A549 treated with GW870086 at 1 μM for 4 hours (cell line): ENCODE results near the gene ZNF569. TPM values are rescaled to one million over a fixed set of nuclear protein-coding genes. Genes with fewer than 3 reads are reported as not detected.

Experiments
- total RNA-seq: library from RNA; stranded (reverse); fragments of 200-300 nt; extraction: Qiagen RNA extraction; gene quantifications from 5 replicates; pipeline ENCODE4 v1.2.3, GENCODE V29; 2022; ENCODE audit warnings: low read depth

Gene ZNF569
- 3.8 to 7.0 TPM (median 5.1 TPM) in 5 replicates for total RNA-seq

DNA sequence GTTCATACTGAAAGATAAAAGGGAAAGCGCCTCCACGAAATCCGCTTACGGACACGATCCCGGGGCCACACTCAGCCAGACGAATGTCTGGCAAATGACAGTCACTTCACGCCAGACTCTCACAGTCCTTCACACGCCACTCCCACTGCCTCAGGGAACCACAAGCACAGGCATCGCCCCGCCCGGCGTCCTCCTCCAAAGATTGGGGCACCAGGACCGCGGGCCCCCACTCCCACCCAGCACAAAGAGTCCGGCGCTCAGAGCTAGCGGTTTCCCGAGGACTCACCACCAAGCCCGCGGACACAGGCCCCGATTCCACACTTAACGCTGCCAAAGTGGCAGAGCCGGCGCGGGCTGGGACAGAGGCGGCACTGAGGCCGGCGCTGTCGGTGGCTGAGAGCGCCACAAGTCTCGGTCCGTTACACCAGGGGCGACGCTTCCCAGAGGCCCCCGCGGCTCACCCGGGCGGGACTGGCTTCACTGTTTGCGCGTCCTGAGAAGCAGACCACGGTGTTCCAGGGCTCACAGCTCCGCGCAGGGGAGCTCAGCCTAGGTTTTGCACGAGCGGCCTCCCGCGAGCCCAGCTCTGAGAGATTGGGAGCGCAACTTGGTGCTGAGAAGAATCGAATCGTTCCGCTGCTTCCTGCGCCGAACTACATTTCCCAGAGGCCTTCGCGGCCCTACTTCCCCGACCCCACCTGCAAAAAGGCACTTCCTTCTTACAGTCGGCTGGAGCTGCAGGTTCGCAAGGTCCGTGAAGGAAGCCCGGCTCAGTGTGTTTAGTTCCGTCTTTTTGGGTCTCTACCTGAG, at the start of gene ZNF569:
Gene ZNF569 (minus strand): TSS at position 647 of the 810 bp plus-strand sequence. CDS start 22,523 bp downstream, outside the sequence.

DNA sequence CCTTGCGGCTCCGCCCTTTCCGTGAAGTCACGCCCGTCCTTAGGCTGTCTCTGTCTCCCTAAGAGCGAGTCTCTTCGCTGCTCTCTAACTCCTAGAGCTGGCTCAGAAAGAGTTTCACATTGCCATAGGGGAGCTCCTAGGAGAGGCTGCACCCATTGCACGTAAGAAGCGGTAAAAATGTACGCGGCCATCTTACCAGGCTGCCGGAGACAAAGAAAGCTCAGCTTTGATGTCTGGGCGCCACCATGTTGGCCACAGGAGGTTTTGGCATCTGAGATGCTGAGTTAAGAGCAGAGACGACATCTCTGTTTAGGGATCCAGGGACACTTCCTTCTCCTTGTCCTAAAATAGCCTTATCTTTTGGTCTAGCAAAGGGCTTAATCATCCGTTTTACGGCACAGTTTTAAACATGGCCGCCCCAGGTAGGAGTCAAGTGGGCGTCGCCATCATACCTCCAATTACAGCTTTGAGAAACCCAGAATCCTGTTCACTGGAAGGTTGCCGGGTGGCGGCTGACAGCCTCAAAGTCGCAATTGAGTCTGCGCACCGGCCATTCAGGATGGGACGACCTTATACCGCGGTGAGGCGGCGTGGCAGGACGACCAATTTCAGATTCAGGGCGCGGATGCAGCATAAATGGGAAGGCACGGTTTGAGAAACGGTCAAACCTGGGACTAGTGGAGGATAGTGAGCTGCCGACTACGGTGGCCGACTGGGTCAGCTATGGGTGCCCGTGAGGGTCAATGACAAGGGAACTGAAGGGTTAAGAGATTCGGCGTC, 39.3 kb upstream of the ZNF569 start, which contains the start of gene ZNF793:
Gene ZNF793 (plus strand): TSS at position 553 of the 780 bp plus-strand sequence. CDS start 16,501 bp downstream, outside the sequence.

DNA sequence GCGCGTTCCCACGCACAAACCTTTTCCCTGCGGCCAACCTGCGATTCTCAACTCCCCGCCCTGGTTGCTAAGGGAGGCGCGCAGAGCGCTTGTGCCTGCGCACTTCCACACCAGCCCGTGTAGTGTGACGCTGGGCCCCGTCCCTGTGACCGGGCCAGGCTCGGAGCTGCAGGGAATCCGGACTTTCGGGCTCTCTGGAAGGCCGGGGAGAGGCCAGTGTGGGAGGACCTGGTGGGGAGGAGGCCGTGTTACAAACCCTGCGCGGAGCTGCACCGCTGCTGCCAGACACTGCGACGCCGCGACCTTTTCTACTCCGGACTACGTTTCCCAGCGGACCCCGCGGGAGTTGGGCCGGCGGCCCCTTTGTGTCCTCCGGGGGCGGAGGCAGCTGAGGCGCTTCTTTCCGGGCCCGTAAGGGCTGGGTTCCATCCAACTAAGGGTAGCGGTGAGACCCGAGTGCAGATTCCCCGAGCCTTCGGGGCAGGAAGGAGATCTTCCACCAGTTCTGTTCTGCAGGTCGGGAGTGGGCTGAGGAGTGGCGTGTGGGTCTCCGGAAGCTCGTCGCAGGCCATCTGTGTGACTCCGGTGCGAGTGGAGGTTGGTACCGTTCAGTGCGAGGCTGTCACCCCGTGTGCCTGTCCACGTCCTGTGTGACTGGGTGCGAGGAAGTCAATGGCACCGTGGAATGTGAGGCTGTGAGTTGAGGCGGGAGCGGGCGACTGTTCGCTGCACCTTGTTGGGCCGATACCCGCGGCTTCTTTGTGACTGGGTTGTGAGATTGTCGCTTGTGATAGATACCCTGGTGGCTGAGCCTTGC, 1.9 kb upstream of the ZNF569 start, which contains the start of gene ZNF570:
Gene ZNF570 (plus strand): TSS at position 396 of the 817 bp plus-strand sequence. CDS start 999 bp downstream, outside the sequence.

DNA sequence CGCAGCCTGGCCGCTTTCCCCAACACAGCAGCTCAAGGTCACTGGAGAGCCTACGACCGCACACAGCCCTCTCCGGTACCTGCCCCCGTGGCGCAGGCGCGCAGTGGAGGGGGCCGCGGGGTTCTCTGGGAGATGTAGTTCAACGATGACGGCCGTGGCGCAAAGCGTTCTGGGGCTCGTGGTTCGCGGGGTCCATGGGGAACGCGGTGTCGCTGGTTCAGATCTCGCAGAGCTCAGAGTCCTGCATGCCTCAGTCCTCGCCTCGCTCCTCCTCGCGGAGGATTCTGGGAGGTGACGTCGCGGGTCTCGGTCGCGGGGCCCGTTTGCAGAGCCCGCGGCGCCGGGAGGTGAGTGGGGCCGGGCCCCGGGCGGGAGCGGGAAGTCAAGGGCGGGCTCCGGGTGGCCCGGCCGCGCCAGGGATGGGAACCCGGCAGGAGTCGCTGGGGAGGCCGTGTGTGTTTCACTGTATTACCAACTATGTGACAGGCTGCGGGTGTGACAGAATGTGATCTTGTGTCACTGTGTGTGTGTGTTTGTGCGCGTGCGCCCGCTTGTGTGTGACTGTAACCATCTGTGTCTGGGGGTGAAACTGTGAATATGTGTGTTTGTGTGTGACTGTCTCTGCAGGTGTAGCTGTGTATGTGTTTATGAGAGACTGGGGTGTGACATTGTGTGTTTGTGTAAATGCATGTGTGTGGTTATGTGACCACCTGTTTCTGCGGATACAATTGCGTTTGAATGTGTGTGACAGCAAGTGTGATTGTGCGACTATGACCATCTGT, 96.2 kb downstream of the ZNF569 start, which contains the start of gene ZNF527:
Gene ZNF527 (plus strand): TSS at position 220 of the 782 bp plus-strand sequence. CDS start 3,100 bp downstream, outside the sequence.

Other genes starting within 250 kb of the ZNF569 start
- gene ZNF383, start 249.2 kb downstream of the ZNF569 start, total RNA-seq: 7.3 to 8.0 TPM (median 7.5 TPM) in 5 replicates
- gene ZNF527, start 96.3 kb downstream of the ZNF569 start, total RNA-seq: 2.4 to 3.2 TPM (median 3.0 TPM) in 5 replicates
- gene ZNF570, start 1.9 kb upstream of the ZNF569 start, total RNA-seq: 2.9 to 4.2 TPM (median 4.0 TPM) in 5 replicates
- 0.08 TPM in 1 of 5 replicates, not detected in the others for gene ZNF793, start 39.5 kb upstream of the ZNF569 start, total RNA-seq
- 0.41 to 1.4 TPM (median 0.99 TPM) in 5 replicates for gene ZNF571, start 127.3 kb upstream of the ZNF569 start, total RNA-seq
- gene ZNF540, start 127.4 kb upstream of the ZNF569 start, total RNA-seq: 0.18 TPM in 1 of 5 replicates, not detected in the others
- 5.8 to 8.5 TPM (median 7.7 TPM) in 5 replicates for gene ZFP30, start 188.0 kb upstream of the ZNF569 start, total RNA-seq